IMR-90 (cell line): ENCODE results near the gene EVA1A. TPM values are rescaled to one million over a fixed set of nuclear protein-coding genes. Genes with fewer than 3 reads are reported as not detected.

Source experiments
- ATAC-seq: fragments of 200-7000 bp; cut with Tn5 transposase; 2 replicates; pipeline ENCODE4 v1.9.1; 2020; ENCODE audit warnings: low read depth, mild to moderate bottlenecking, moderate library complexity
- BruUV-seq: library from RNA; stranded (reverse); fragments of 400-500 nt; replicated peaks from 2 replicates; lab custom pipeline; 2021; lab: Mats Ljungman, UMichigan
- CTCF ChIA-PET: fragments of 300-600 bp; formaldehyde crosslinking; extraction: SDS; loops from one replicate; lab custom pipeline; 2021; ENCODE audit warnings: antibody characterized with exemption; lab: Yijun Ruan, JAX
- POLR2A ChIA-PET: fragments of 300-600 bp; sonication (Branson Sonifier 250); formaldehyde crosslinking; loops from one replicate; lab custom pipeline; 2022; ENCODE audit warnings: antibody characterized with exemption; ENCODE audit not compliant: unreplicated experiment; lab: Charles Lee
- DNase-seq: peaks from one replicate; pipeline ENCODE4 v3.0.0; 2013
- H2AFZ ChIP-seq: replicated peaks from 2 replicates; pipeline ENCODE3; 2013; ENCODE audit warnings: low read length, mild to moderate bottlenecking; ENCODE audit not compliant: poor library complexity
- H2AK5ac ChIP-seq: 2 replicates; pipeline ENCODE4 v1.6.1; 2013; ENCODE audit warnings: low read depth, low read length, inconsistent platforms
- H2AK9ac ChIP-seq: replicated peaks from 2 replicates; pipeline ENCODE3; 2013; ENCODE audit warnings: mild to moderate bottlenecking, low read depth, low read length, moderate library complexity; ENCODE audit not compliant: poor library complexity
- H2BK120ac ChIP-seq: 2 replicates; pipeline ENCODE4 v1.6.1; 2013; ENCODE audit warnings: low read depth, low read length, inconsistent platforms
- H2BK15ac ChIP-seq: 3 replicates; pipeline ENCODE4 v1.6.1; 2013; ENCODE audit warnings: low read depth, low read length, inconsistent platforms
- H2BK20ac ChIP-seq: 2 replicates; pipeline ENCODE4 v1.6.1; 2013; ENCODE audit warnings: low read depth, mild to moderate bottlenecking, inconsistent platforms, low read length, moderate library complexity
- H2BK5ac ChIP-seq: 2 replicates; pipeline ENCODE4 v1.6.1; 2013; ENCODE audit warnings: mild to moderate bottlenecking, low read depth, low read length, inconsistent platforms; ENCODE audit not compliant: poor library complexity, severe bottlenecking
- H3K14ac ChIP-seq: replicated peaks from 2 replicates; pipeline ENCODE4 v1.6.1; 2013; ENCODE audit warnings: low read depth, low read length, inconsistent platforms
- H3K18ac ChIP-seq: 2 replicates; pipeline ENCODE4 v1.6.1; 2013; ENCODE audit warnings: low read depth, low read length, control low read depth
- H3K23ac ChIP-seq: 2 replicates; pipeline ENCODE4 v1.6.1; 2013; ENCODE audit warnings: low read depth, low read length, inconsistent platforms
- H3K27ac ChIP-seq: 2 replicates; pipeline ENCODE4 v1.5.1; 2013; ENCODE audit warnings: mild to moderate bottlenecking, control low read depth, low read length; ENCODE audit not compliant: insufficient read depth
- H3K27me3 ChIP-seq: 2 replicates; pipeline ENCODE4 v1.6.1; 2013; ENCODE audit warnings: low read length; ENCODE audit not compliant: control insufficient read depth, insufficient read depth
- H3K36me3 ChIP-seq: 2 replicates; pipeline ENCODE4 v1.6.1; 2013; ENCODE audit warnings: low read length, mixed read lengths; ENCODE audit not compliant: control insufficient read depth, insufficient read depth
- H3K4ac ChIP-seq: 2 replicates; pipeline ENCODE4 v1.6.1; 2013; ENCODE audit warnings: low read depth, low read length, inconsistent platforms
- H3K4me1 ChIP-seq: 2 replicates; pipeline ENCODE4 v1.6.1; 2013; ENCODE audit warnings: low read length, mixed read lengths; ENCODE audit not compliant: control insufficient read depth, insufficient read depth
- H3K4me2 ChIP-seq: 2 replicates; pipeline ENCODE4 v1.6.1; 2013; ENCODE audit warnings: low read depth, mild to moderate bottlenecking, control low read depth, low read length, moderate library complexity
- H3K4me3 ChIP-seq: 2 replicates; pipeline ENCODE4 v1.5.1; 2013; ENCODE audit warnings: low read depth, mild to moderate bottlenecking, control low read depth, low read length, moderate library complexity; ENCODE audit not compliant: insufficient read depth
- H3K56ac ChIP-seq: 2 replicates; pipeline ENCODE4 v1.6.1; 2013; ENCODE audit warnings: low read length, inconsistent platforms; ENCODE audit not compliant: insufficient read depth; ENCODE audit errors: extremely low read depth
- H3K79me1 ChIP-seq, 2 experiments: 2 replicates each; pipeline ENCODE4 v1.6.1; 2013; ENCODE audit warnings: low read length in 2 of 2, inconsistent platforms in 1 of 2, low read depth in 1 of 2
- H3K9ac ChIP-seq: 2 replicates; pipeline ENCODE4 v1.6.1; 2013; ENCODE audit warnings: low read depth, low read length, control low read depth
- H3K9me1 ChIP-seq: 2 replicates; pipeline ENCODE4 v1.6.1; 2013; ENCODE audit warnings: low read length, inconsistent platforms; ENCODE audit not compliant: insufficient read depth
- H3K9me3 ChIP-seq: 2 replicates; pipeline ENCODE4 v1.6.1; 2013; ENCODE audit warnings: low read length; ENCODE audit not compliant: control insufficient read depth, insufficient read depth
- H4K20me1 ChIP-seq: 2 replicates; pipeline ENCODE4 v1.6.1; 2013; ENCODE audit warnings: low read length, inconsistent platforms; ENCODE audit not compliant: insufficient read depth
- H4K5ac ChIP-seq: 2 replicates; pipeline ENCODE4 v1.6.1; 2013; ENCODE audit warnings: mild to moderate bottlenecking, low read depth, low read length, control low read depth
- H4K8ac ChIP-seq, 2 experiments: 2 replicates each; pipeline ENCODE4 v1.6.1; 2013; ENCODE audit warnings: low read depth in 2 of 2, low read length in 2 of 2, control low read depth in 1 of 2, inconsistent platforms in 1 of 2
- H4K91ac ChIP-seq: 2 replicates; pipeline ENCODE4 v1.6.1; 2013; ENCODE audit warnings: low read depth, low read length, inconsistent platforms; ENCODE audit not compliant: insufficient read depth
- CEBPB ChIP-seq: IDR thresholded peaks from 2 replicates; pipeline ENCODE4 v1.6.1; 2012; ENCODE audit warnings: low read depth, low read length, improper control_type of control experiment
- CHD1 ChIP-seq: IDR thresholded peaks from 2 replicates; pipeline ENCODE4 v1.6.1; 2012; ENCODE audit warnings: low read depth, low read length, improper control_type of control experiment
- ELK1 ChIP-seq: fragments of 150-350 bp; IDR thresholded peaks from 2 replicates; pipeline ENCODE4 v1.6.1; 2016; ENCODE audit warnings: low read depth, mild to moderate bottlenecking, low read length, moderate library complexity, borderline replicate concordance
- MAFK ChIP-seq: IDR thresholded peaks from 2 replicates; pipeline ENCODE4 v1.6.1; 2012; ENCODE audit warnings: low read depth, low read length, improper control_type of control experiment
- MAZ ChIP-seq: IDR thresholded peaks from 2 replicates; pipeline ENCODE4 v1.6.1; 2012; ENCODE audit warnings: low read depth, mild to moderate bottlenecking, low read length, improper control_type of control experiment, moderate library complexity, borderline replicate concordance
- MXI1 ChIP-seq: IDR thresholded peaks from 2 replicates; pipeline ENCODE4 v1.6.1; 2012; ENCODE audit warnings: low read depth, mild to moderate bottlenecking, low read length, moderate library complexity, borderline replicate concordance
- NFE2L2 ChIP-seq: fragments of 150-350 bp; IDR thresholded peaks from 2 replicates; pipeline ENCODE4 v1.6.1; 2016; ENCODE audit warnings: low read depth, mild to moderate bottlenecking, low read length
- RAD21 ChIP-seq: IDR thresholded peaks from 2 replicates; pipeline ENCODE4 v1.6.1; 2012; ENCODE audit warnings: low read length, improper control_type of control experiment
- RCOR1 ChIP-seq: IDR thresholded peaks from 2 replicates; pipeline ENCODE4 v1.6.1; 2012; ENCODE audit warnings: mild to moderate bottlenecking, low read length, improper control_type of control experiment; ENCODE audit not compliant: insufficient replicate concordance
- RFX5 ChIP-seq: IDR thresholded peaks from 2 replicates; pipeline ENCODE4 v1.8.0; 2012; ENCODE audit warnings: low read depth, mild to moderate bottlenecking, low read length, moderate library complexity
- SMC3 ChIP-seq: fragments of 150-350 bp; IDR thresholded peaks from 2 replicates; pipeline ENCODE4 v1.6.1; 2016; ENCODE audit warnings: low read depth, mild to moderate bottlenecking, antibody characterized with exemption, low read length, moderate library complexity
- WGBS, 2 experiments: methylation state at CpG; one replicate each; pipeline versions ENCODE4 v1.1.5 to v1.1.7; 2013; ENCODE audit warnings: missing lambda C conversion rate in 2 of 2; ENCODE audit not compliant: insufficient read length in 1 of 2; ENCODE audit errors: extremely low coverage in 2 of 2; 5-methylcytosine and 5-hydroxymethylcytosine counted together
- dilution Hi-C: fragments of 300-500 bp; cut with HindIII; formaldehyde crosslinking; loops from one replicate; pipeline ENCODE4 v1.14.3; 2018; ENCODE audit warnings: low sequenced_read_pairs; ENCODE audit not compliant: unreplicated experiment
- in situ Hi-C: fragments of 300-500 bp; cut with MboI; formaldehyde crosslinking; loops from 3 replicates; pipeline ENCODE4 v1.14.3; 2019; ENCODE audit warnings: low sequenced_read_pairs, inconsistent platforms, mixed read lengths
- intact Hi-C: fragments of 100-400 bp; cut with micrococcal nuclease; formaldehyde crosslinking; loops from 2 replicates; pipeline ENCODE4 v1.10.0; 2022
- polyA plus RNA-seq, 3 experiments: library from polyadenylated mRNA; depleted of rRNA; stranded (reverse); fragments of >200 nt; gene quantifications; 2 replicates each; pipeline ENCODE4 v1.2.3, GENCODE V29; 2012; ENCODE audit warnings: low replicate concordance in 1 of 3
- total RNA-seq: library from RNA; depleted of rRNA; stranded (reverse); fragments of >200 nt; gene quantifications from 2 replicates; pipeline ENCODE4 v1.2.3, GENCODE V29; 2012
- TF ChIP-seq, protein P1 (sequence below): fragments of 150-350 bp; IDR thresholded peaks from 2 replicates; pipeline ENCODE4 v1.6.1; 2017; ENCODE audit warnings: mild to moderate bottlenecking, antibody characterized with exemption, low read length, low read depth
- TF ChIP-seq, protein P2 (sequence below): conservative IDR thresholded peaks from 2 replicates; pipeline ENCODE4 v1.5.1; 2012; ENCODE audit warnings: mild to moderate bottlenecking, low read depth, low read length, improper control_type of control experiment

Gene EVA1A
- total and polyA plus RNA-seq, 2 of the 4 experiments (the other 2 are of a cell fraction): 54.5 to 93.7 TPM

GRCh38 chr2:75560022-75560767 is 544 bp downstream of the EVA1A start:
- Histone ChIP-seq H2AK5ac (peak overlapping the region; percentile 97), H3K14ac (peak overlapping the region; percentile 96), H2BK15ac (peak overlapping the region; percentile 89; the same call in 2 of the 3 replicates), H2BK5ac (peak overlapping the region; percentile 97), H3K9ac (peak overlapping the region; percentile 92), H3K79me1 (peaks cover 35 to 69% of the 10 kb centered on the region in 2 experiments), H2AFZ (peak overlapping the region; percentile 94), H3K27me3 (no peaks in the 10 kb centered on the region), H3K9me1 (peaks cover 48% of the 10 kb centered on the region), H3K23ac (peak overlapping the region; percentile 97), H3K36me3 (no peaks in the 10 kb centered on the region), H3K4me1 (peaks cover 15% of the 10 kb centered on the region), H3K9me3 (no peaks in the 10 kb centered on the region), H4K91ac (peak overlapping the region; percentile 91), H3K18ac (peak overlapping the region; percentile 19), H2BK120ac (peak overlapping the region; percentile 67), H3K56ac (peak overlapping the region; percentile 67), H4K20me1 (peaks cover 43% of the 10 kb centered on the region), H3K4me2 (peak overlapping the region; percentile 95), H2BK20ac (peak overlapping the region; percentile 38), H3K4me3 (peak overlapping the region; percentile 88), H3K27ac (peak overlapping the region; percentile 99), H4K5ac (peak overlapping the region; percentile 62), H4K8ac (peak overlapping the region; percentile 87 to 91), H2AK9ac (peak overlapping the region; percentile 99), H3K4ac (peak overlapping the region; percentile 91)
- intact Hi-C loops (loop anchor here (2.0 kb wide), 2 partner anchors 29 to 95 kb away; no protein-coding TSS in a partner anchor), in situ Hi-C loops (loop anchor here (5.0 kb wide), 1 partner anchor 47 kb away; no protein-coding TSS in a partner anchor), dilution Hi-C loops (no loop called here)
- ChIA-PET POLR2A (interaction anchor here (0.8 to 1.1 kb wide), 2 partner anchors 16 to 40 kb away, joined by 3 to 8 read pairs; no protein-coding TSS in a partner anchor), CTCF (interaction anchor here (0.5 to 2.0 kb wide), 8 partner anchors 21 to 68 kb away, joined by 3 to 15 read pairs (median 3); no protein-coding TSS in a partner anchor)
- TSS peak; percentile 9 for BruUV-seq
- ATAC-seq (peak; percentile 36), DNase-seq (peak; percentile 38)
- 0% methylated on average over 32 of the region's 43 CpGs; no CpG with 5 or more reads in 1 of the 2 experiments for WGBS, 2 experiments
- no peak for TF ChIP-seq MAFK
- 0 out of 2 replicates have a peak, but pooled peaks have one; percentile 19 for TF ChIP-seq MXI1
- no peak for TF ChIP-seq ELK1
- TF ChIP-seq, protein P1, sequence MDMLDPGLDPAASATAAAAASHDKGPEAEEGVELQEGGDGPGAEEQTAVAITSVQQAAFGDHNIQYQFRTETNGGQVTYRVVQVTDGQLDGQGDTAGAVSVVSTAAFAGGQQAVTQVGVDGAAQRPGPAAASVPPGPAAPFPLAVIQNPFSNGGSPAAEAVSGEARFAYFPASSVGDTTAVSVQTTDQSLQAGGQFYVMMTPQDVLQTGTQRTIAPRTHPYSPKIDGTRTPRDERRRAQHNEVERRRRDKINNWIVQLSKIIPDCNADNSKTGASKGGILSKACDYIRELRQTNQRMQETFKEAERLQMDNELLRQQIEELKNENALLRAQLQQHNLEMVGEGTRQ: no peak
- no peak for TF ChIP-seq MAZ
- TF ChIP-seq, protein P2, sequence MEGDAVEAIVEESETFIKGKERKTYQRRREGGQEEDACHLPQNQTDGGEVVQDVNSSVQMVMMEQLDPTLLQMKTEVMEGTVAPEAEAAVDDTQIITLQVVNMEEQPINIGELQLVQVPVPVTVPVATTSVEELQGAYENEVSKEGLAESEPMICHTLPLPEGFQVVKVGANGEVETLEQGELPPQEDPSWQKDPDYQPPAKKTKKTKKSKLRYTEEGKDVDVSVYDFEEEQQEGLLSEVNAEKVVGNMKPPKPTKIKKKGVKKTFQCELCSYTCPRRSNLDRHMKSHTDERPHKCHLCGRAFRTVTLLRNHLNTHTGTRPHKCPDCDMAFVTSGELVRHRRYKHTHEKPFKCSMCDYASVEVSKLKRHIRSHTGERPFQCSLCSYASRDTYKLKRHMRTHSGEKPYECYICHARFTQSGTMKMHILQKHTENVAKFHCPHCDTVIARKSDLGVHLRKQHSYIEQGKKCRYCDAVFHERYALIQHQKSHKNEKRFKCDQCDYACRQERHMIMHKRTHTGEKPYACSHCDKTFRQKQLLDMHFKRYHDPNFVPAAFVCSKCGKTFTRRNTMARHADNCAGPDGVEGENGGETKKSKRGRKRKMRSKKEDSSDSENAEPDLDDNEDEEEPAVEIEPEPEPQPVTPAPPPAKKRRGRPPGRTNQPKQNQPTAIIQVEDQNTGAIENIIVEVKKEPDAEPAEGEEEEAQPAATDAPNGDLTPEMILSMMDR: peak; percentile 39
- no peak for TF ChIP-seq CHD1
- no peak for TF ChIP-seq RCOR1
- no peak for TF ChIP-seq NFE2L2
- TF ChIP-seq CEBPB: no peak
- TF ChIP-seq RFX5: no peak
- TF ChIP-seq SMC3: peak; percentile 13
- peak; percentile 44 for TF ChIP-seq RAD21
